Epithelial cell of proximal tubule (primary cell): ENCODE measurements around the gene POLR2B. TPM values are rescaled to one million over a fixed set of nuclear protein-coding genes. Genes with fewer than 3 reads are reported as not detected.

Source experiments
- DNase-seq: peaks from one replicate; pipeline ENCODE4 v3.0.0-alpha.2; 2011; ENCODE audit warnings: low read depth
- H3K4me3 ChIP-seq: 2 replicates; pipeline ENCODE4 v1.5.1; 2011; ENCODE audit warnings: low read depth, mild to moderate bottlenecking, low read length
- total RNA-seq: library from RNA; depleted of rRNA; stranded (reverse); fragments of >200 nt; gene quantifications from 2 replicates; pipeline ENCODE4 v1.2.3, GENCODE V29; 2015
- TF ChIP-seq, protein P1 (sequence below): conservative IDR thresholded peaks from 2 replicates; pipeline ENCODE4 v1.5.1; 2012; ENCODE audit warnings: low read depth, mild to moderate bottlenecking, low read length

Gene POLR2B
- total RNA-seq, 1 donor from 2014 or later: 73.7 TPM

- TF ChIP-seq, protein P1, sequence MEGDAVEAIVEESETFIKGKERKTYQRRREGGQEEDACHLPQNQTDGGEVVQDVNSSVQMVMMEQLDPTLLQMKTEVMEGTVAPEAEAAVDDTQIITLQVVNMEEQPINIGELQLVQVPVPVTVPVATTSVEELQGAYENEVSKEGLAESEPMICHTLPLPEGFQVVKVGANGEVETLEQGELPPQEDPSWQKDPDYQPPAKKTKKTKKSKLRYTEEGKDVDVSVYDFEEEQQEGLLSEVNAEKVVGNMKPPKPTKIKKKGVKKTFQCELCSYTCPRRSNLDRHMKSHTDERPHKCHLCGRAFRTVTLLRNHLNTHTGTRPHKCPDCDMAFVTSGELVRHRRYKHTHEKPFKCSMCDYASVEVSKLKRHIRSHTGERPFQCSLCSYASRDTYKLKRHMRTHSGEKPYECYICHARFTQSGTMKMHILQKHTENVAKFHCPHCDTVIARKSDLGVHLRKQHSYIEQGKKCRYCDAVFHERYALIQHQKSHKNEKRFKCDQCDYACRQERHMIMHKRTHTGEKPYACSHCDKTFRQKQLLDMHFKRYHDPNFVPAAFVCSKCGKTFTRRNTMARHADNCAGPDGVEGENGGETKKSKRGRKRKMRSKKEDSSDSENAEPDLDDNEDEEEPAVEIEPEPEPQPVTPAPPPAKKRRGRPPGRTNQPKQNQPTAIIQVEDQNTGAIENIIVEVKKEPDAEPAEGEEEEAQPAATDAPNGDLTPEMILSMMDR: no peak
- H3K4me3 ChIP-seq: no peak overlapping the region
- DNase-seq: no peak
Measured at GRCh38 chr4:57064120-57064519, 85.4 kb downstream of the POLR2B start.

DNA sequence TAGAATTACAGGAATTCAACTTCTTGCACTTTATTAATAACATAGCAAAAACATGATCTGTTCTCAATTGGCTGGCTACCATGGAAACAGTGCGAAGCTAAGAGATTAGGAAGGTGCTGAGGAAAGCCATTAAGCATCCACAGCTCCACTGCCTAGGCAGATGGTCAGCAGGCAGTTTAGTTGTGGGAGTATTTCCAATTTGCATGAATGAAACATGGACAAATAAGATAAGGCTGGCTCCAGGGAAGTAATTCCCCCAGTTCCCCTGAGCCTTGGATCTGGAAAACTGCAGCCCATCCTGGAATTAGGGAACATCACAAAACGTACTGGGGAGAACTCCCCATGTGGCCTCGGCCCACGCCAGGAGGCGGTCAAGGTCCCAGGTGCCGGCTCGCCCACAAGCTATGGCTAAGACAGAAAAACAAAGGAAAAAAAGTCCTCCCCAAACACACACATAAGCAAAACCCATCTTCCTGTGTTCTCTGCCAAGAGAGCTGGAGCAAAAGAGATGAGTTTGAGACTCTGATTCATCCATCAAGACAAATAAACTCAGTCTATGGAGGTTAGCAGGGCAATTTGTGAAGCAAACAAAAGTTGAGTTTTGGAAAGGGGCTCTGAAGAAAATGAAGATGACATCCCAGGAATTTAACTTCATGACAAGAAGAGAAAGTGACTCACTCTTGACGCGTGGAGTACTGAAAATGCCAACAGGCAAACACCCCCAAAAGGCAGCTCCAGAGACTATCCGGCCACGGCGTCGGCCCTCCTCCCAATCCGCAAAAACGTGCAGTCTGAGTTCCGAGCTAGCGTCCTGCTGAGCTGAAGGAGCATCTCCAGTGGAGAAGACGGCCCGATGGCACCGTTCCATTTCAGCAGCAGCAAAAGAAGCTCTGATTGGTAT, 86.4 kb downstream of the POLR2B start:
- H3K4me3 ChIP-seq: no peak overlapping the region
- no peak for DNase-seq

GRCh38 chr4:57065730-57066482, 87.2 kb downstream of the POLR2B start:
- no peak overlapping the region for H3K4me3 ChIP-seq

More for the DNA sequence above, 86.4 kb downstream of the POLR2B start:
- TF ChIP-seq, protein P1: no peak

GRCh38 chr4:57068237-57068981, 89.7 kb downstream of the POLR2B start:
- H3K4me3 ChIP-seq: no peak overlapping the region
- TF ChIP-seq, protein P1: no peak
- DNase-seq: no peak

More at GRCh38 chr4:57065730-57066482, 87.2 kb downstream of the POLR2B start:
- DNase-seq: no peak
- TF ChIP-seq, protein P1: no peak

GRCh38 chr4:57070461-57070860, 91.8 kb downstream of the POLR2B start:
- TF ChIP-seq, protein P1: no peak
- DNase-seq: no peak
- H3K4me3 ChIP-seq: no peak overlapping the region

DNA sequence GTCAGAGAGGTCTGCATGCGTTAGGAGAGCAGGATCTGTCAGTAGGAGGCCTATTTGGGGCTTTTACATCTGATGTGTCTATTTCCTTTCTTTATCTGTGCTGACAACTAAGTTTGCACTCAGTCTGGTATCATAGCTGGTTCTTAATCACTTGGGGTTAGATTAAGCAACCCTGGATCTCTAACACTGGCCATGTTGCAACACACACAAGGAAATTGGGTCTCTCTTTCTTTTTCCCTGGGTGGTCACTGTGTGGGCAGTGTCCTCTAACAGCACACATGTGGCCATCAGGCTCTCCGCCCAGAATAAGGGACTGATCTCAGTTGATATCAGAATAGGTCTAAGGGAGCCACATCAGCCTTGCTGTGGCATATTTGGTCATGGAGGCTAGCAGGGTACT, 92.6 kb downstream of the POLR2B start:
- no peak overlapping the region for H3K4me3 ChIP-seq
- TF ChIP-seq, protein P1: no peak
- DNase-seq: no peak
